BE2C (cell line): ENCODE results near the gene ZNF148.
"Not testable (repeated sequence)": the region's sequence is repeated elsewhere in the genome, so short reads cannot be mapped to it uniquely, and the experiment has no call there.

ENCODE experiments used
- DNase-seq: peaks from one replicate; pipeline ENCODE4 v3.0.0-alpha.2; 2020
- H3K27me3 ChIP-seq: fragments of 250-450 bp; sonication (Bioruptor Pico); 2 replicates; pipeline ENCODE4 v1.5.1; 2020; ENCODE audit warnings: mild to moderate bottlenecking
- H3K36me3 ChIP-seq: fragments of 250-450 bp; sonication (Bioruptor Pico); 2 replicates; pipeline ENCODE4 v1.5.1; 2020; ENCODE audit warnings: mild to moderate bottlenecking
- H3K4me1 ChIP-seq: fragments of 250-450 bp; sonication (Bioruptor Pico); 2 replicates; pipeline ENCODE4 v1.5.1; 2020
- H3K4me3 ChIP-seq: 2 replicates; pipeline ENCODE4 v1.5.1; 2011; ENCODE audit warnings: low read depth, low read length
- H3K9me3 ChIP-seq: fragments of 250-450 bp; sonication (Bioruptor Pico); 2 replicates; pipeline ENCODE4 v1.5.1; 2020
- TF ChIP-seq, protein P1 (sequence below): IDR thresholded peaks from 2 replicates; pipeline ENCODE4 v1.5.1; 2012; ENCODE audit warnings: mild to moderate bottlenecking, low read depth, low read length

Gene ZNF148

DNA sequence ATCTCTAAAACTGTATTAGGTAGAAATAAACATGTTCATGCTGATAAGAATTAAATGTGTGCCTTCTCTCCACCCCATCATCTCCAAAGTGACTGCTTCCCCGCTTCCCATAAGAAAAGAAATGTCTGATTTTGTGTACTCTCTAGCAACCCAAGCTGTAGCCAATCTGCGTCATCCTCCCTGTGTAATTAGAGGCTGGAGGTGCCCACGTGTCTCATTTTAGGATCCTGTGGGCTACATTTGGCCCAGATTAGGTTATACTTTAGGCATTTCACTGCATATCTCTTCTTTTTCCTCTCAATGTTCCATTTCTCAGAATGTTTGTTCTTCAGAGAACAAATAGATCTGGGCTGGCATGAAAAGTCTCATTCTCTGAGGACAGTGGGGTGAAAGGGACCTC lies 19.3 kb upstream of the ZNF148 start:
- no peaks in the 10 kb centered on the region for H3K27me3 ChIP-seq
- no peak for DNase-seq
- H3K4me3 ChIP-seq, result no peak overlapping the region
- no peaks in the 10 kb centered on the region for H3K36me3 ChIP-seq
- H3K4me1 ChIP-seq, result no peaks in the 10 kb centered on the region
- H3K9me3 ChIP-seq, result no peaks in the 10 kb centered on the region
- TF ChIP-seq, protein P1, sequence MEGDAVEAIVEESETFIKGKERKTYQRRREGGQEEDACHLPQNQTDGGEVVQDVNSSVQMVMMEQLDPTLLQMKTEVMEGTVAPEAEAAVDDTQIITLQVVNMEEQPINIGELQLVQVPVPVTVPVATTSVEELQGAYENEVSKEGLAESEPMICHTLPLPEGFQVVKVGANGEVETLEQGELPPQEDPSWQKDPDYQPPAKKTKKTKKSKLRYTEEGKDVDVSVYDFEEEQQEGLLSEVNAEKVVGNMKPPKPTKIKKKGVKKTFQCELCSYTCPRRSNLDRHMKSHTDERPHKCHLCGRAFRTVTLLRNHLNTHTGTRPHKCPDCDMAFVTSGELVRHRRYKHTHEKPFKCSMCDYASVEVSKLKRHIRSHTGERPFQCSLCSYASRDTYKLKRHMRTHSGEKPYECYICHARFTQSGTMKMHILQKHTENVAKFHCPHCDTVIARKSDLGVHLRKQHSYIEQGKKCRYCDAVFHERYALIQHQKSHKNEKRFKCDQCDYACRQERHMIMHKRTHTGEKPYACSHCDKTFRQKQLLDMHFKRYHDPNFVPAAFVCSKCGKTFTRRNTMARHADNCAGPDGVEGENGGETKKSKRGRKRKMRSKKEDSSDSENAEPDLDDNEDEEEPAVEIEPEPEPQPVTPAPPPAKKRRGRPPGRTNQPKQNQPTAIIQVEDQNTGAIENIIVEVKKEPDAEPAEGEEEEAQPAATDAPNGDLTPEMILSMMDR, result no peak

DNA sequence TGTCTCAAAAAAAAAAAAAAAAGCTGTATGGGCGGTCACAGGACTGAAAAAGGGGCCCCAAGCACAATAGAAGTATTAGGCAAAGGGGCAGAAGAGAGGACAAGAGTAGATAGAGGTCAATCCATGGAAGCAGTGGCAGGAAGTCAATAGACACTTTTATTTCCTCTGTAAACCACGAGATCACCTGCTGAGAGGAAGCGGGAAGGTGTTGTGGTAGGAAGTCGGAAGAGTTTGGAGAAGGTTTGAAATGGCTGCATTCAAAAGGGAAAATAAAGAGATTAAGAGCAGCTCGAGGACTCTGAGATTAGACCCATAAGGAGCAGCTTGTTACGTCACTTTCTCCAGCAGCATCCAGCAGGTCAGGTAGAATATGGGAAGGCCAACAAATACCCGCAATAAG lies 14.2 kb upstream of the ZNF148 start:
- H3K4me3 ChIP-seq, result no peak overlapping the region
- H3K27me3 ChIP-seq, result no peaks in the 10 kb centered on the region
- H3K36me3 ChIP-seq, result no peaks in the 10 kb centered on the region
- no peak for DNase-seq
- H3K4me1 ChIP-seq, result no peaks in the 10 kb centered on the region
- TF ChIP-seq, protein P1, result no peak
- no peaks in the 10 kb centered on the region for H3K9me3 ChIP-seq

DNA sequence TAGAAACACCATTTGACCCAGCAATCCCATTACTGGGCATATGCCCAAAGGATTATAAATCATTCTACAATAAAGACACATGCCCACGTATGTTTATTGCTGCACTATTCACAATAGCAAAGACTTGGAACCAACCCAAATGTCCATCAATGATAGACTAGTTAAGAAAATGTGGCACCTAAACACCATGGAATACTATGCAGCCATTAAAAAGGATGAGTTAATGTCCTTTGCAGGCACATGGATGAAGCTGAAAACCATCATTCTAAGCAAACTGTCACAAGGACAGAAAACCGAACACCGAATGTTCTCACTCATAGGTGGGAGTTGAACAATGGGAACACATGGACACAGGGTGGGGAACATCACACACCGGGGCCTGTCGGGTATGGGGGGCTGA lies 13.2 kb upstream of the ZNF148 start:
- not testable (repeated sequence) for DNase-seq, H3K4me1 ChIP-seq, H3K9me3 ChIP-seq, H3K27me3 ChIP-seq, H3K4me3 ChIP-seq, H3K36me3 ChIP-seq

DNA sequence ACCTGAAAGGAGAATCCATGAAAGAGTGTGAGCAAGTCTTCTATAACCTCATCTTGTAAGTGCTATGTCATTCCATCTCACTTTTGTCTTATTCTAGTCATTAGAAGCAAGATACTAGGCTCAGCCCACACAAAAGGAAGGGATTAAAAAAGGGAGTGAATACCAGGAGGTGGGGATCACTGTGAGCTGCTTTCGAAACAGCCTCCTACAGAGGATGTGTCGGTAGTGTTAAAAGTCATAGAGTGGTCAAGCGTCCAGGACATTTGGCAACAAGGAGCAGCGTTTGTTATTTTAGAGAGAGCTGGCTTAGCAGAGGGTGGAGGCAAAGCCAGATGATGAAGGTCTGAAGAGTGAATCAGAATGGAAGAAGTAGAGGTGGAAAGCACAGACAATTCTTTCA lies 11.7 kb upstream of the ZNF148 start:
- H3K36me3 ChIP-seq, result no peaks in the 10 kb centered on the region
- no peak overlapping the region for H3K4me3 ChIP-seq

DNA sequence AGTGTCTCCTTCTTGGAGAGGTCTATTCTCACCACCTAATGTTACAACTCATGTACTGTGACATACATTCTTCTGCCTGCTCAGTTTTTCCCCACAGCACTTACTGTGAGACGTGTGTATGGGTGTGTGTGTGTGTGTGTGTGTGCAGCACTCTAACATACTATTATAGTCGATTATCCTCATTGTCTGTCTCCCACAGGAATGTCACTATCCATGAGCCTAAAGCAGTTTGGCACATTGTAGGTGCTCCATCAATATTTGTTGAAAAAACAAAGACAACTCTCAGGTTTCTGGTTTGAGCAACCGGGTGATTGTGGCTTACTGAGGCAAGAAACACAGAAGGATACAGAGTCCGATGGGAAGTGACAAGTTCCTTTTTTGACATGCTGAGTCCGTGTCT lies 8.6 kb upstream of the ZNF148 start:
- H3K36me3 ChIP-seq, result no peaks in the 10 kb centered on the region
- H3K9me3 ChIP-seq, result no peaks in the 10 kb centered on the region
- TF ChIP-seq, protein P1, result no peak
- no peaks in the 10 kb centered on the region for H3K4me1 ChIP-seq
- H3K27me3 ChIP-seq, result no peaks in the 10 kb centered on the region
- no peak for DNase-seq
- no peak overlapping the region for H3K4me3 ChIP-seq

More for the DNA sequence above, 11.7 kb upstream of the ZNF148 start:
- TF ChIP-seq, protein P1, result no peak
- Histone ChIP-seq H3K27me3 (no peaks in the 10 kb centered on the region), H3K9me3 (no peaks in the 10 kb centered on the region), H3K4me1 (no peaks in the 10 kb centered on the region)
- DNase-seq, result no peak

DNA sequence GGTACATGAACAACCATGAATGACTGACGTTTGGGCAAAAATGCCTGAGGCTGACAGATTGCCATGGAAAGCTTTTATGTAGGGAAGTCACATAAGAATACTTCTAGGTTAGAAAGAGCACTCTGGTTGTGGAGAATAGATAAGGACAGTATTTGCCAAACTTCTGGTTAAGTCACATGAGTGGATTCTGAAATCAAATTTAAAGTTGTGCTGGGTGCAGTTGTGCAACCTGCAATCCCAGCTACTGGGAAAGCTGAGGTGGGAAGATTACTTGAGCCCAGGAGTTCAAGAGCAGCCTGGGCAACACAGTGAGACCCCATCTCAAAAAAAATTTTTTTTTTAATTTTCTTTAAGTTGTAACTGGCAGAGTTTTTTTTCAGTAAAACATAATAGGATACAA lies 7.2 kb upstream of the ZNF148 start:
- no peak for DNase-seq

DNA sequence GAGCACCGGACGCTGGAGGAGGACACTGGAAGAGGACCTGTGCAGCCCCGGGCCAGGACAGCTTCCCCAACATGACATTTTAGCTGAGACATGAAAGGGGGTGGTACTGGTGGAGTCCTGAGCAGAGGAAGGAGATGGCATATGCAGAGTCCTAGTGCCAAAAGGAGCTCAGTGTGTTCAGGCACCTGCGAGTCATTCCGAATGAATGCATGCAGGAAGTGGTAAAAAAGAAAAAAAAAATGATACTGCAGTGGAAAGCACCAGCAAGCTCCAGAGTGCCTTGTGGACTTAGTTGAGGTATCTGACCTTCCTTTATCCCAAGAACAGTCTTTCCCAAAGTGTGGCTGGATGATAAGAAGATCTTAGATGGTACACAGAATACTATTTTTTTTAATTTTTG lies 6.6 kb upstream of the ZNF148 start:
- DNase-seq, result no peak
- TF ChIP-seq, protein P1, result no peak
- H3K4me1 ChIP-seq, result peaks cover 5% of the 10 kb centered on the region

More for the DNA sequence above, 7.2 kb upstream of the ZNF148 start:
- Histone ChIP-seq H3K36me3 (no peaks in the 10 kb centered on the region), H3K27me3 (no peaks in the 10 kb centered on the region), H3K9me3 (no peaks in the 10 kb centered on the region), H3K4me3 (no peak overlapping the region), H3K4me1 (no peaks in the 10 kb centered on the region; the same call in 1 of the 2 replicates)
- TF ChIP-seq, protein P1, result no peak

More for the DNA sequence above, 6.6 kb upstream of the ZNF148 start:
- Histone ChIP-seq H3K36me3 (no peaks in the 10 kb centered on the region), H3K4me3 (no peak overlapping the region), H3K27me3 (no peaks in the 10 kb centered on the region), H3K9me3 (no peaks in the 10 kb centered on the region)
